ENCODE data around the gene NPY1R. TPM values are rescaled to one million over a fixed set of nuclear protein-coding genes. Genes with fewer than 3 reads are reported as not detected.

Gene NPY1R
- total RNA-seq (10 to 100 TPM in 1 of 7 donors, 1 to 10 TPM in 6; 1.2 to 26.2 (median 1.8) TPM), polyA plus RNA-seq (10 to 100 TPM in 1 of 2 donors, 1 to 10 TPM in 1; 1.8 to 20.3 TPM)
- long read RNA-seq, donor 1, partial matches to known transcripts, result 1 of 1 reads
- long read RNA-seq, donor 1, other reads (novel, unspliced or antisense), result 0 of 1 reads
- long read RNA-seq, donor 2, partial matches to known transcripts, result 0 of 2 reads
- long read RNA-seq, donor 2, other reads (novel, unspliced or antisense), result 0 of 2 reads
- long read RNA-seq, donor 3, result 0 reads

GRCh38 chr4:163332526-163333406, at the start of gene NPY1R:
TSS of gene NPY1R (minus strand) at chr4:163332596. CDS start at chr4:163326554, 6,042 bp downstream.
- 2% methylated on average over 36 of the region's 36 CpGs for WGBS, 3 donors

DNA sequence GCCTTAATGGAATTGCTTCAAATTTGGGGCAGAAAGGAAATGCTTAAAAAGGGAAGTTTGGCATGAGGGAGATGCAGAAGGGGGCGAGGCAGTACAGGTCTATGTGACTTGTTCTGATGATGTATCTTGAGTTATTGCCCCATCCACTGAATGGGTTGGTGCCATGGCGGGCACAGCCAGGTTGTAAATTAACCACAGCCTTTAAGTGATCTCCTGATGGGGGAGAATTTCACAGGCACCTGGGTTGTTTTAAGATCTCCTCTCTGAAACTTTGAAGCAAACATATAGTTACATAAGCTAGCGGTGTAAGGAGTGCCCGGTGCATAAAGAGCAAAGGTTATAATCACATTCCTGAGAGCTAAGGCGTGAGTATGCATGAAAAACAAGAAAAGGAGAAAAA, 48.3 kb upstream of the NPY1R start:
- H3K27me3 ChIP-seq, result no peaks in the 10 kb centered on the region
- no peaks in the 10 kb centered on the region for H3K9me3 ChIP-seq
- H3K4me1 ChIP-seq (ENCODE audit: insufficient read depth), result no peaks in the 10 kb centered on the region
- TF ChIP-seq, protein P1, sequence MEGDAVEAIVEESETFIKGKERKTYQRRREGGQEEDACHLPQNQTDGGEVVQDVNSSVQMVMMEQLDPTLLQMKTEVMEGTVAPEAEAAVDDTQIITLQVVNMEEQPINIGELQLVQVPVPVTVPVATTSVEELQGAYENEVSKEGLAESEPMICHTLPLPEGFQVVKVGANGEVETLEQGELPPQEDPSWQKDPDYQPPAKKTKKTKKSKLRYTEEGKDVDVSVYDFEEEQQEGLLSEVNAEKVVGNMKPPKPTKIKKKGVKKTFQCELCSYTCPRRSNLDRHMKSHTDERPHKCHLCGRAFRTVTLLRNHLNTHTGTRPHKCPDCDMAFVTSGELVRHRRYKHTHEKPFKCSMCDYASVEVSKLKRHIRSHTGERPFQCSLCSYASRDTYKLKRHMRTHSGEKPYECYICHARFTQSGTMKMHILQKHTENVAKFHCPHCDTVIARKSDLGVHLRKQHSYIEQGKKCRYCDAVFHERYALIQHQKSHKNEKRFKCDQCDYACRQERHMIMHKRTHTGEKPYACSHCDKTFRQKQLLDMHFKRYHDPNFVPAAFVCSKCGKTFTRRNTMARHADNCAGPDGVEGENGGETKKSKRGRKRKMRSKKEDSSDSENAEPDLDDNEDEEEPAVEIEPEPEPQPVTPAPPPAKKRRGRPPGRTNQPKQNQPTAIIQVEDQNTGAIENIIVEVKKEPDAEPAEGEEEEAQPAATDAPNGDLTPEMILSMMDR (IDR thresholded peaks at IDR 0.05), result no peak
- TF ChIP-seq POLR2A (IDR thresholded peaks at IDR 0.05) (no peak), EP300 (IDR thresholded peaks at IDR 0.05) (no peak)
- H3K36me3 ChIP-seq, result no peaks in the 10 kb centered on the region
- WGBS, 3 donors, result 35 to 60% (median 42%) methylated on average over 5 of the region's 5 CpGs
- H3K27ac ChIP-seq, result no peak overlapping the region
- H3K4me3 ChIP-seq, result no peak overlapping the region
- DNase-seq, result no peak
- intact Hi-C loops (cut with DNase I), result no loop called here

More at GRCh38 chr4:163332526-163333406, at the start of gene NPY1R:
- intact Hi-C loops (cut with DNase I), result loop anchor here in 1 of 4 donors (10.0 kb wide), 1 partner anchor 162 kb away; the partner anchor contains the start of gene TMA16
- peak; percentile 18 to 61 (median 51) for DNase-seq
- Histone ChIP-seq H3K9me3 (no peaks in the 10 kb centered on the region), H3K4me3 (peak within 1 kb of the TSS; percentile 47), H3K36me3 (no peaks in the 10 kb centered on the region), H3K27ac (no peak within 1 kb of the TSS), H3K27me3 (no peaks in the 10 kb centered on the region), H3K4me1 (ENCODE audit: insufficient read depth) (peaks cover 8% of the 10 kb centered on the region)
- TF ChIP-seq, protein P1 (IDR thresholded peaks at IDR 0.05), result no peak
- TF ChIP-seq EP300 (IDR thresholded peaks at IDR 0.05), result no peak
- no peak for TF ChIP-seq POLR2A (IDR thresholded peaks at IDR 0.05)

DNA sequence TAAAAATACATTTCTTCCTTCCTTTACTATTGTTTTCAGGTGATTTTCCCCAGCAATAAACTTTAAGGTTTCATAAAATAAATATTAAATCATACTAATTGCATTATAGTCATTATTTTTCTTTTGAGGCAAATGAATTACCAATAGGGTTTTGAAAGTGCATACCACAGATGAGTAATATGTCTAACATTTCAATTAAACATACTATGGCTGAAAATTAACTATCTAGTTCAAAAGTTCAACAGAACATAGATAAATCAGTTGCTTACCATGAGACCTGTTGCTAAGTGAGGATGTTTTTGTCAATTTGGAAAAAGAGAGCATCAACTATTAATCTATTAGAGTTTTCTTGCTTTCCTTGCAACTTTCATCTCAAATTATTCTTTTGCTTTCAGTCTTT, 46.3 kb upstream of the NPY1R start:
- TF ChIP-seq, protein P1 (IDR thresholded peaks at IDR 0.05), result no peak
- no peak for TF ChIP-seq POLR2A (IDR thresholded peaks at IDR 0.05)
- no peak for TF ChIP-seq EP300 (IDR thresholded peaks at IDR 0.05)
- Histone ChIP-seq H3K9me3 (no peaks in the 10 kb centered on the region), H3K4me1 (ENCODE audit: insufficient read depth) (no peaks in the 10 kb centered on the region), H3K4me3 (no peak overlapping the region), H3K27me3 (no peaks in the 10 kb centered on the region), H3K36me3 (no peaks in the 10 kb centered on the region), H3K27ac (no peak overlapping the region)
- no peak for DNase-seq
- intact Hi-C loops (cut with DNase I), result no loop called here

- TF ChIP-seq EP300 (IDR thresholded peaks at IDR 0.05) (no peak), POLR2A (IDR thresholded peaks at IDR 0.05) (no peak)
- TF ChIP-seq, protein P1 (IDR thresholded peaks at IDR 0.05), result no peak
- no peak overlapping the region for H3K4me3 ChIP-seq
- no peaks in the 10 kb centered on the region for H3K36me3 ChIP-seq
- H3K27ac ChIP-seq, result no peak overlapping the region
- H3K4me1 ChIP-seq (ENCODE audit: insufficient read depth), result no peaks in the 10 kb centered on the region
- 85 to 92% (median 88%) methylated on average over 5 of the region's 5 CpGs for WGBS, 3 donors
- H3K27me3 ChIP-seq, result no peaks in the 10 kb centered on the region
- no peaks in the 10 kb centered on the region for H3K9me3 ChIP-seq
- intact Hi-C loops (cut with DNase I), result no loop called here
- DNase-seq, result no peak
Observed at GRCh38 chr4:163372029-163372428, 39.6 kb upstream of the NPY1R start.

All from ovary (tissue), 10 donors.